GM12878 (cell line): ENCODE data around the gene LEMD2. TPM values are rescaled to one million over a fixed set of nuclear protein-coding genes. Genes with fewer than 3 reads are reported as not detected.

ENCODE experiments used
- ATAC-seq: fragments of 200-7000 bp; cut with Tn5 transposase; 3 replicates; pipeline ENCODE4 v1.9.1; 2020; ENCODE audit warnings: mild to moderate bottlenecking, moderate library complexity
- BruUV-seq: library from RNA; stranded (reverse); fragments of 400-500 nt; replicated peaks from 2 replicates; lab custom pipeline; 2021; lab: Mats Ljungman, UMichigan
- CTCF ChIA-PET: fragments of 300-600 bp; sonication (Branson Sonifier 250); formaldehyde crosslinking; extraction: SDS; loops from one replicate; lab custom pipeline; 2021; ENCODE audit warnings: inconsistent platforms; lab: Yijun Ruan, JAX
- POLR2A ChIA-PET: fragments of 350-600 bp; formaldehyde crosslinking; extraction: SDS; loops from one replicate; lab custom pipeline; 2021; ENCODE audit warnings: inconsistent platforms; lab: Charles Lee
- RAD21 ChIA-PET: fragments of 300-600 bp; sonication (Branson Sonifier 250); formaldehyde crosslinking; loops from one replicate; lab custom pipeline; 2023; ENCODE audit warnings: antibody characterized with exemption; ENCODE audit not compliant: unreplicated experiment; lab: Charles Lee
- SMC1A ChIA-PET: fragments of 300-600 bp; sonication (Branson Sonifier 250); formaldehyde crosslinking; loops from one replicate; lab custom pipeline; 2023; ENCODE audit not compliant: unreplicated experiment, uncharacterized antibody; lab: Charles Lee
- DNase-seq: peaks from one replicate; pipeline ENCODE4 v3.0.0-alpha.2; 2011; ENCODE audit warnings: low read depth, low spot score
- FAIRE-seq: peaks from 3 replicates; lab custom pipeline; 2011; peaks lifted over from hg19 to GRCh38; lab: Jason Lieb, UNC
- H2AFZ ChIP-seq: 2 replicates; pipeline ENCODE4 v1.6.0; 2011; ENCODE audit warnings: low read depth, low read length, control low read depth; ENCODE audit not compliant: control insufficient read depth
- H3K27ac ChIP-seq: 2 replicates; pipeline ENCODE4 v1.5.1; 2011; ENCODE audit warnings: control low read depth; ENCODE audit not compliant: control insufficient read depth, insufficient read depth
- H3K27me3 ChIP-seq, 2 experiments: replicated peaks in 1 of 2; 2 replicates each; pipeline versions ENCODE4 v1.6.0 to v1.6.1; 2011; ENCODE audit warnings: low read length in 1 of 2; ENCODE audit not compliant: control insufficient read depth in 2 of 2, insufficient read depth in 2 of 2
- H3K36me3 ChIP-seq, 2 experiments: 2 replicates each; pipeline ENCODE4 v1.5.1; 2011; ENCODE audit warnings: low read length in 1 of 2; ENCODE audit not compliant: control insufficient read depth in 2 of 2, insufficient read depth in 2 of 2
- H3K4me1 ChIP-seq: 2 replicates; pipeline ENCODE4 v1.6.1; 2011; ENCODE audit warnings: mild to moderate bottlenecking, low read length, moderate library complexity, mixed read lengths; ENCODE audit not compliant: control insufficient read depth, insufficient read depth
- H3K4me2 ChIP-seq: 2 replicates; pipeline ENCODE4 v1.6.0; 2011; ENCODE audit warnings: control low read depth; ENCODE audit not compliant: control insufficient read depth, insufficient read depth
- H3K4me3 ChIP-seq: fragments of 200-600 bp; sonication (generic); 2 replicates; pipeline ENCODE4 v1.5.1; 2016
- H3K79me2 ChIP-seq: 2 replicates; pipeline ENCODE4 v1.6.0; 2011; ENCODE audit warnings: low read length; ENCODE audit not compliant: control insufficient read depth, insufficient read depth
- H3K9ac ChIP-seq: 2 replicates; pipeline ENCODE4 v1.8.0; 2011; ENCODE audit warnings: low read length, control low read depth, mixed read lengths; ENCODE audit not compliant: control insufficient read depth, insufficient read depth
- H3K9me3 ChIP-seq: replicated peaks from 3 replicates; pipeline ENCODE4 v1.5.1; 2011; ENCODE audit warnings: mild to moderate bottlenecking, low read length; ENCODE audit not compliant: control insufficient read depth, insufficient read depth
- H4K20me1 ChIP-seq: 2 replicates; pipeline ENCODE4 v1.6.0; 2011; ENCODE audit not compliant: control insufficient read depth, insufficient read depth
- BCL11A ChIP-seq: IDR thresholded peaks from 2 replicates; pipeline ENCODE4 v1.6.1; 2011; ENCODE audit warnings: low read depth, low read length
- CBFB ChIP-seq: IDR thresholded peaks from 2 replicates; pipeline ENCODE4 v1.6.1; 2016; ENCODE audit warnings: antibody characterized with exemption, low read depth
- E4F1 ChIP-seq: fragments of 450-650 bp; IDR thresholded peaks from 2 replicates; pipeline ENCODE4 v1.6.1; 2018; ENCODE audit warnings: borderline replicate concordance, mild to moderate bottlenecking; ENCODE audit not compliant: partially characterized antibody
- EED ChIP-seq: sonication (generic); IDR thresholded peaks from 2 replicates; pipeline ENCODE4 v1.6.1; 2016; ENCODE audit warnings: antibody characterized with exemption, low read depth
- FOS ChIP-seq: IDR thresholded peaks from 3 replicates; pipeline ENCODE4 v1.6.1; 2011; ENCODE audit warnings: borderline replicate concordance; ENCODE audit not compliant: insufficient read length; ENCODE audit errors: extremely low read depth
- POLR2A ChIP-seq: IDR thresholded peaks from 2 replicates; pipeline ENCODE4 v1.6.1; 2011; ENCODE audit warnings: low read depth, mild to moderate bottlenecking, low read length
- POLR2AphosphoS2 ChIP-seq: IDR thresholded peaks from 2 replicates; pipeline ENCODE4 v1.6.1; 2011; ENCODE audit warnings: low read depth, mild to moderate bottlenecking, low read length, improper control_type of control experiment, moderate library complexity
- WGBS: methylation state at CpG from one replicate; pipeline ENCODE4 v1.1.6; 2016; ENCODE audit warnings: low lambda C conversion rate; ENCODE audit not compliant: insufficient replicate concordance, insufficient coverage; ENCODE audit errors: missing lambda C conversion rate; 5-methylcytosine and 5-hydroxymethylcytosine counted together
- in situ Hi-C: fragments of 300-500 bp; cut with MboI; formaldehyde crosslinking; loops from 9 replicates; pipeline ENCODE4 v1.14.3; 2018; ENCODE audit warnings: mixed read lengths
- intact Hi-C: fragments of 100-400 bp; cut with micrococcal nuclease; formaldehyde crosslinking; loops from one replicate; pipeline ENCODE4 v1.14.2; 2022; ENCODE audit not compliant: unreplicated experiment
- polyA plus RNA-seq, 11 experiments: library from polyadenylated mRNA; depleted of rRNA in 4 of 11; unstranded in 6 of 11; stranded (reverse) in 5 of 11; fragments of >200 nt; fragmentation: Nextera tagmentation in 4 of 11; fragmentation: Illumina TruSeq in 1 of 11; extraction: Ambion mirVana in 4 of 11; extraction: Trizol in 1 of 11; gene quantifications; 1 replicate in 1 of 11; 2 replicates in 10 of 11; pipeline versions ENCODE4 v1.2.1 to v1.2.3, GENCODE V29; 2011 to 2016; ENCODE audit warnings: inconsistent platforms in 2 of 11, missing spikeins in 2 of 11, low read depth in 1 of 11
- total RNA-seq, 4 experiments: library from RNA; depleted of rRNA in 3 of 4; stranded (reverse); fragments of >200 nt in 3 of 4; fragmentation: Illumina TruSeq in 1 of 4; extraction: Trizol in 1 of 4; gene quantifications; 2 replicates each; pipeline versions ENCODE4 v1.2.1 to v1.2.3, GENCODE V29; 2013 to 2021
- TF ChIP-seq, protein P1 (sequence below): fragments of 450-650 bp; IDR thresholded peaks from 2 replicates; pipeline ENCODE4 v1.6.1; 2017; ENCODE audit warnings: mild to moderate bottlenecking, moderate library complexity
- TF ChIP-seq, protein P2 (sequence below): IDR thresholded peaks from 2 replicates; pipeline ENCODE4 v1.6.1; 2011; ENCODE audit warnings: borderline replicate concordance, low read depth, mild to moderate bottlenecking, moderate library complexity, low read length; ENCODE audit not compliant: insufficient read depth, poor library complexity, severe bottlenecking
- TF ChIP-seq, protein P3 (sequence below): IDR thresholded peaks from 2 replicates; pipeline ENCODE4 v1.6.1; 2011; ENCODE audit warnings: low read depth, mild to moderate bottlenecking, low read length, moderate library complexity, borderline replicate concordance; ENCODE audit errors: extremely low read depth

The LEMD2 gene
- total and polyA plus RNA-seq, 10 of the 15 experiments (the other 5 are each of a cell fraction or from before 2014, with no cell fraction given) = 0.45 to 47.1 (median 22.8) TPM

- TF ChIP-seq, protein P1, sequence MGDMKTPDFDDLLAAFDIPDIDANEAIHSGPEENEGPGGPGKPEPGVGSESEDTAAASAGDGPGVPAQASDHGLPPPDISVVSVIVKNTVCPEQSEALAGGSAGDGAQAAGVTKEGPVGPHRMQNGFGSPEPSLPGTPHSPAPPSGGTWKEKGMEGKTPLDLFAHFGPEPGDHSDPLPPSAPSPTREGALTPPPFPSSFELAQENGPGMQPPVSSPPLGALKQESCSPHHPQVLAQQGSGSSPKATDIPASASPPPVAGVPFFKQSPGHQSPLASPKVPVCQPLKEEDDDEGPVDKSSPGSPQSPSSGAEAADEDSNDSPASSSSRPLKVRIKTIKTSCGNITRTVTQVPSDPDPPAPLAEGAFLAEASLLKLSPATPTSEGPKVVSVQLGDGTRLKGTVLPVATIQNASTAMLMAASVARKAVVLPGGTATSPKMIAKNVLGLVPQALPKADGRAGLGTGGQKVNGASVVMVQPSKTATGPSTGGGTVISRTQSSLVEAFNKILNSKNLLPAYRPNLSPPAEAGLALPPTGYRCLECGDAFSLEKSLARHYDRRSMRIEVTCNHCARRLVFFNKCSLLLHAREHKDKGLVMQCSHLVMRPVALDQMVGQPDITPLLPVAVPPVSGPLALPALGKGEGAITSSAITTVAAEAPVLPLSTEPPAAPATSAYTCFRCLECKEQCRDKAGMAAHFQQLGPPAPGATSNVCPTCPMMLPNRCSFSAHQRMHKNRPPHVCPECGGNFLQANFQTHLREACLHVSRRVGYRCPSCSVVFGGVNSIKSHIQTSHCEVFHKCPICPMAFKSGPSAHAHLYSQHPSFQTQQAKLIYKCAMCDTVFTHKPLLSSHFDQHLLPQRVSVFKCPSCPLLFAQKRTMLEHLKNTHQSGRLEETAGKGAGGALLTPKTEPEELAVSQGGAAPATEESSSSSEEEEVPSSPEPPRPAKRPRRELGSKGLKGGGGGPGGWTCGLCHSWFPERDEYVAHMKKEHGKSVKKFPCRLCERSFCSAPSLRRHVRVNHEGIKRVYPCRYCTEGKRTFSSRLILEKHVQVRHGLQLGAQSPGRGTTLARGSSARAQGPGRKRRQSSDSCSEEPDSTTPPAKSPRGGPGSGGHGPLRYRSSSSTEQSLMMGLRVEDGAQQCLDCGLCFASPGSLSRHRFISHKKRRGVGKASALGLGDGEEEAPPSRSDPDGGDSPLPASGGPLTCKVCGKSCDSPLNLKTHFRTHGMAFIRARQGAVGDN = no peak
- TF ChIP-seq, all 136 proteins: peak for 3
Observed at GRCh38 chr6:33770833-33771145, 18.1 kb downstream of the LEMD2 start (continued).

- no peak overlapping the region for H2AFZ ChIP-seq
- ATAC-seq (no peak), DNase-seq (no peak), FAIRE-seq (no peak)
- H3K79me2 ChIP-seq = no peaks in the 10 kb centered on the region
- intact Hi-C loops = no loop called here
- H3K4me1 ChIP-seq = no peaks in the 10 kb centered on the region; the same call in 1 of the 2 replicates
- ChIA-PET SMC1A (interaction anchor here (1.5 to 2.6 kb wide), 2 partner anchors 59 to 257 kb away, joined by 3 to 9 read pairs; partner anchors contain the start of gene UQCC2), CTCF (interaction anchor here (1.0 to 5.9 kb wide), 17 partner anchors 9 to 592 kb away, joined by 3 to 49 read pairs (median 5); partner anchors contain the start of gene UQCC2), POLR2A (interaction anchor here (1.4 kb wide), 1 partner anchor 257 kb away, joined by 3 read pairs; no protein-coding TSS in a partner anchor), RAD21 (interaction anchor here (1.3 to 4.6 kb wide), 4 partner anchors 70 to 257 kb away, joined by 3 to 25 read pairs (median 6); no protein-coding TSS in a partner anchor)
- no peaks in the 10 kb centered on the region for H3K9me3 ChIP-seq
- 36% methylated on average over 14 of the region's 14 CpGs for WGBS
- H3K36me3 ChIP-seq = no peaks in the 10 kb centered on the region; a peak in 2 of 4 replicates
- no peak overlapping the region for H3K9ac ChIP-seq
- in situ Hi-C loops = no loop called here
- no TSS peak for BruUV-seq
- H3K4me2 ChIP-seq = no peak overlapping the region
- no peaks in the 10 kb centered on the region for H4K20me1 ChIP-seq
- no peak overlapping the region for H3K4me3 ChIP-seq
- no peak overlapping the region for H3K27ac ChIP-seq
- no peaks in the 10 kb centered on the region; a peak in 1 of 4 replicates for H3K27me3 ChIP-seq
- TF ChIP-seq E4F1 = no peak
- TF ChIP-seq EED = no peak
- no peak for TF ChIP-seq FOS
- TF ChIP-seq, protein P2, sequence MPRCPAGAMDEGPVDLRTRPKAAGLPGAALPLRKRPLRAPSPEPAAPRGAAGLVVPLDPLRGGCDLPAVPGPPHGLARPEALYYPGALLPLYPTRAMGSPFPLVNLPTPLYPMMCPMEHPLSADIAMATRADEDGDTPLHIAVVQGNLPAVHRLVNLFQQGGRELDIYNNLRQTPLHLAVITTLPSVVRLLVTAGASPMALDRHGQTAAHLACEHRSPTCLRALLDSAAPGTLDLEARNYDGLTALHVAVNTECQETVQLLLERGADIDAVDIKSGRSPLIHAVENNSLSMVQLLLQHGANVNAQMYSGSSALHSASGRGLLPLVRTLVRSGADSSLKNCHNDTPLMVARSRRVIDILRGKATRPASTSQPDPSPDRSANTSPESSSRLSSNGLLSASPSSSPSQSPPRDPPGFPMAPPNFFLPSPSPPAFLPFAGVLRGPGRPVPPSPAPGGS = peak; percentile 8
- peak; percentile 72 for TF ChIP-seq POLR2A
- TF ChIP-seq, protein P3, sequence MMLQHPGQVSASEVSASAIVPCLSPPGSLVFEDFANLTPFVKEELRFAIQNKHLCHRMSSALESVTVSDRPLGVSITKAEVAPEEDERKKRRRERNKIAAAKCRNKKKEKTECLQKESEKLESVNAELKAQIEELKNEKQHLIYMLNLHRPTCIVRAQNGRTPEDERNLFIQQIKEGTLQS = no peak
- TF ChIP-seq CBFB = no peak
- TF ChIP-seq POLR2AphosphoS2 = peak; percentile 63; the same call in 1 of the 2 replicates
- TF ChIP-seq BCL11A = no peak
Observed at GRCh38 chr6:33770124-33770832, 18.7 kb downstream of the LEMD2 start.
